ENCODE data around the gene CPT1A.

The CPT1A gene

DNA sequence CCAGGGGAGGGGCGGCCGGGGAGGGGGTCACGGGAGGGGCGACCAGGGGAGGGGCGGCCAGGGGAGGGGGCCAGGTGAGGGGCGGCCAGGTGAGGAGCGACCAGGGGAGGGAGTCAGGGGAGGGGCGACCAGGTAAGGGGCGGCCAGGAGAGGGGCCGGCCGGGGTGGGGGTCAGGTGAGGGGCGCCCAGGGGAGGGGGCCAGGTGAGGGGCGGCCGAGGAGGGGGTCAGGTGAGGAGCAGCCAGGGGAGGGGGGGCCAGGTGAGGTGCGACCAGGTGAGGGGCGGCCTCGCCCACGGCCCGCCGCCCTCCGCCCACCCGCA is 90.8 kb downstream of the CPT1A start:
- no peak for DNase-seq

DNA sequence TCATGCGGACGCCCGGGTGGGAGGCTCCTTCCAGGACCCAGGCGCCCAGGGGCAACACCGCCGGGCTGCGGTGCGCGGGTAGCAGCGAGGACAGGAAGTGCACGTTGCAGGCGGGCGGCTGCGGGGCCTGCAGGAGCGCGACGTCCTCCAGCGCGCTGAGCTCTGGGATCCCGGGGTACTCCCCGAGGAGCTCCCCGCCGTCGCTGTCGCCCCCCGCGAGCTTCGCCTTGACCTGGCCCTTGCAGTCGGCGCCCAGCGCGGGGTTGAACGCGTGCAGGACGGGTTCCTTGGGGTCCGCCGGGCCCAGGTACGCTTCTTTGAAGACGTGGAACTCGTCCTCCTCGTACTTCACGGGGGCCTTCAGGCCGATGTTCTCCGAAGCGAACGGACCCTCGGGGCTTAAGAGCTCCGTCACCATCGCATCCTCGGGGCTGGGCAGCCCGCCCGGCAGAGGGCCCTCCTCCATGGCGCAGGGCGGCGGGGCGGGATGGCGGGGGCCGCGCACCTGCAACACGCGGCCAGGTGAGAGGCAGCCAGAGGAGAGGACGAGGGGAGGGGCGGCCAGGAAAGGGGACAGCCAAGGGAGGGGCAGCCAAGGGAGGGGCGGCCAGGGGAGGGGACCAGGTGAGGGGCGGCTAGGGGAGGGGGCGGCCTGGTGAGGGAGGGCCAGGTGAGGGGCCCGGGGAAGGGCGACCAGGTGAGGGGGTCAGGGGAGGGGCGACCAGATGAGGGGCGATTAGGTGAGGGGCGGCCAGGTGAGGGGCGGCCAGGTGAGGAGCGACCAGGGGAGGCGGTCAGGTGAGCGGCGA is 91.3 kb downstream of the CPT1A start:
- DNase-seq = no peak

DNA sequence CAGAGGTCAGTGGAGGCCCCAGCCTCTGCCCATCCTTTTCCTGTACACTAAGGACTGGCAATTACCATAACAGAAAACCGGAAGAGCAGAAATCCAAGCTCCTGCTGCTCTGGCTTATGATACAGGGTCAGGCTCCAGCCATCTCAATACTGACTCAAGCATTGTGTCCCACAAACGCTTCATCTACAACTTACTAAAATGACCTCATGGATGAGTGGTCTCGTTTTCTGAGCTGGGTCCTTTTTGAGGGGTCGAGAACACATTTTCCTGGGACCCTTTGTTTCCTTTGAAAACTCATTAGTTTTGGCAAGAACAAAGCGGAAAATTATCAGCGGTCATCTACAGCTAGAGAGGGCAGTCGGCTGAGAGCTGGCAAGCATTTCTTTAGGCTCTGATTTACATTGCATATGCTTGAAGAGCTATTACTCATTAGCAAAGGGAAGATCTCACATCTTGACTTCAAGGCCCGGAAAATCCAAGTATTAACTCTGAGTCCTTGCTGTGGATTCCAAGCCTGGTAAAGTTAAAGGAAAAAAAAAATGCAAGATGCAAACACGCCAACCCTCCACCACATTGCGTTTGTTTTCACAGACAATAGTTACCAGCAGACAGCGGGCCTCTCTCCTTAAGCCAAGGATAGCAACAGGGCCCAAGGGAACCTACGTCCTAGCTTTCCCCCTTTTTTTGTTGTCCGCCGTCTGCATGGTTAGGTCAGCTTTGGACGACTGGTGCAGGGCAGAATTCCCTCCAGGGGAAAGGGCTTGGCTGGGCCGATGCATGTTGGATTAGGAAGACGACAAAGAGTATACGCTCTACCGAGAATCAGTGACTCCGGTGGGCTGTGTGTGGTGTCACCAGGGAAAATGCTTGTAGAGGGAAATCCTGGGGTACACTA is 92.2 kb downstream of the CPT1A start:
- DNase-seq = no peak

DNA sequence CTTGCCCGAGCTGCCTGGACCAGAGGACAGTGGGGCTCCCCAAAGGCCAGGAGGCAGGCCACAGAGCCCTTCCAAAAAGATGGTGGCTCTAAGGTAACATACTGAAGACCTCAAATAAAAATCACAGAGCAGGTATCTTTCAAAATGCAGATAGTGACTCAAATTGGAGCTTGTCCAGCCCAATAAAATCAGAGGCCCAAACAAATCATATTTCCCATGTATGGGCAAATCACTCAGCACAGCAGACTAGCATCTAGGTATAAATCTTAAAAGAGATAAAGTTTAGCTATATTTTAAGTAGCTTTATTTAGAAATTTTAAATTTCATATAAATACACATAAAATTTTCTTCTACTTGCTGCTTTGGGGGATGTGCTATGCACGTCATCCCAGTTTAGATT is 93.7 kb downstream of the CPT1A start:
- DNase-seq = no peak

DNA sequence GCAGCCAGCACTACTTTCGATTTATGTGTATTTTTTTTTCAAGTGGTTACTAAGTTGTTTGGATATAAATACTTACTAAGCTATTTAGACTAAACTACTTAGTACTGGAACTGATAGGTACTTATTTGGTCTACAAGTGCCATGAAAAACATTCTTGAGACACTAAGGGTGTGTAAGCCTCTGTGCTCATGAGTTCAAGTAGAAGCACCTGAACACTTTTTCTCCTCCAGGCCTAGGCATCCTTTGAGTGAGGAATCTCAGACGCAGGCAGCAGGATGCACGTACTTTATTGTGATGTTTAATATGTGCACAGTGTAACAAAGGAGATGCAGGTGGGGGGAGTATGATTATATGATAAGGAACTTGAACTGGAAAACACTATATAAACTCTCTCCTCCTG is 98.2 kb downstream of the CPT1A start:
- peak; percentile 94 for DNase-seq

DNA sequence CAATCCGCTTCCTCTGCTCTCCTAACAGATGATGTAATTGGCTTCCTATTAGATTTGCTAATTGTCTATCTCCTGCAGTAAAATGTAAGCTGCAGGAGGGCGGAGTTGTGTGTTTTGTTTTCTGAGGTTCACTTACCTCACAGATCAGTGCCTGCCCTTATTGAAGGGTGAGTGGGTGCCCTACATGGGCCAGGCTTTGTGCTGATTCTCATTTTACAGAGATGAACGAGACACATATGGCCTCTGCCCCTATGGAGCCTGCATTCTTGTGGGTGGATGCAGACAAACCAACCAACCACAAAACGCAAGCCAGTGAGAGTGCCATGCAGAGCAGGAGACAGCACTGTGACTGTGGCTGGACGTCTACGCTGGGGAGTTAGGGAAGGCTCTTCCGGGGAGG is 100.3 kb downstream of the CPT1A start:
- DNase-seq = no peak

DNA sequence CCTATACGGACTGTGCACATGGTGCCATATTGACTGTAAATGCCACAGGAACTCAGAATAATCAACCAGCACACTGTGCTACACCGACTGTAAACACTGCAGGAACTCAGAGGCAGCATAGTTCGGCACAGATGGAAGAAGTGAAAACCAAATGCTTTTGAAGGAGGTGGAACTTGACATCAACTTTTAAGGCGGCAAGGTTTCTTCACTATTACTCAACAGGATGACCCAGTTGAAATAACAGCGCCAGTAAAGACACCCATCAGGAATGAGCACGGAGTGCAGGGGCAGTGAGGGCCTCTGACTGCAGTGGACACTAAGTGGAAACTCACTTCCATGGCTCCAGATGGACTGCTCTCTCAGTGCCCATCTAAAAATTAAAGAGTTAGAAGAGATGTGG is 106.1 kb downstream of the CPT1A start:
- DNase-seq = no peak

DNA sequence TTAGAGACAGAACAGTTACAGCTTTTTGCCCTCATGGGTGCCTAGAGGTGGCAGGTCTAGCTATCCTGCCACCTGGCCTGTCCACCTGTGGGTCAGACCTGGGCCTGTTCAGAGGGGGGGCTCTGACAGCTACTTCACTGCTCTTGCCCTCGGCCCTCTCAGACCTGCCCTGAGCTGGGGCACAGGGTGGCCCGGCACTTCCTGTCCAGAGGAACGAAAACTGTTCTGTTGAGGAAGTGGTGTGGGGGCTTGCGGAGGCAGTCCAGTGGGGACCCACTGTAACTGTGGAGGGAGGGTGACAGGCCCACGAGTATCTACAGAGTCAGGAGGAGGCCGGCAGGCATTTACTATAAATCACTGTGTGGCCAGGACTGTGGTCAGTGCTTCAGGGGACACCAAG is 106.6 kb downstream of the CPT1A start:
- no peak for DNase-seq

DNA sequence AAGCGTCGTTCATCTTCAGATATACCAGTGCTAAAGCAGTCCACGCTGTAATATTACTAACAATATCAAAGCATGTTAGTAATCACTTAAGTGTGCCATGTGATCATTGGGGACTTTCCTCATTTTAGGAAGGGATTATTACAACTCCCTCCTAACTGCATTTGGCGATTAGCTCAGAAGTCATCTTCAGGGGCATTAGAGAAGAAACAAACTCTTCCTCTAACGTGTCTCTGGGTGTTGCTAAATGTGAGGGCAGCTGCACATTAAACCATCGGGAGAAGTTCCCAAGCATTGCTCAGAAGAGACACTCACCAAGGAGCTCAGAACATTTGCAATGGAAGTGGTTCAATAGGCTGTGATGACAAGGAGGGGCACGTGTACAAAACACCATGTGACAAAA is 107.6 kb downstream of the CPT1A start:
- DNase-seq = no peak

DNA sequence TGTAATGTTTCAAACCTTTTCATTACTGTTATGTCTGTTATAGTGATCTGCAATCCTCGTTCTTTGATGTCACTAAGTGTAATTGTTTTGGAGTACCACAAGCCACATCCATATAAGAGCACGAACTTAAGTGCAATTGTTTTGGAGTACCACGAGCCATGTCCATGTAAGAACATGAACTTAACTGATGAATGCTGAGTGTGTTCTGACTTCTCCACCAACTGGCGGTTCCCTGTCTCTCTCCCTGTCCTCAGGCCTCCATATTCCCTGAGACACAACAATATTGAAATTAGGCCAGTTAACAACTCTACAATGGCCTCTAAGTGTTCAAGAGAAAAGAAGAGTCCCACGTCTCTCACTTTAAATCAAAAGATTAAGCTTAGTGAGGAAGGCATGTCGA is 113.9 kb downstream of the CPT1A start:
- DNase-seq = no peak

DNA sequence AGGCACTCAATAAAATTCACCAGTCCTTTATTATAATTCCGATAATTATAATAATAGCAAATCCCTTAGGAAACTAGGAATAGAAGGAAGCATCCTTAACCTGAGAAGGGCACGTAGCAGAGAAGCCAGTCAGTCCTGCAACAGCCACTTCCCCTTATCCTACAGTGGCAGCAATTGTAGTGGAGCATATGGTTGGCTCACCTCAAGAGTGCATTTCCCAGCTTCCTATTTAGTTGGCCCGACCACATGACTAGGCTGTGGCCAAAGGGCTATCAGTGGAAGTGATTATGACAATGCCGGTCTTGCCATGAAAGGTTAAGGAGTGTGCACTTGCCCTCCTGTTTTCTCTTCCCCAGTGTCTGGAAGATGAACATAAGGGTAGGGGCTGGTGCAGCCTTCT is 117.4 kb downstream of the CPT1A start:
- DNase-seq = no peak

DNA sequence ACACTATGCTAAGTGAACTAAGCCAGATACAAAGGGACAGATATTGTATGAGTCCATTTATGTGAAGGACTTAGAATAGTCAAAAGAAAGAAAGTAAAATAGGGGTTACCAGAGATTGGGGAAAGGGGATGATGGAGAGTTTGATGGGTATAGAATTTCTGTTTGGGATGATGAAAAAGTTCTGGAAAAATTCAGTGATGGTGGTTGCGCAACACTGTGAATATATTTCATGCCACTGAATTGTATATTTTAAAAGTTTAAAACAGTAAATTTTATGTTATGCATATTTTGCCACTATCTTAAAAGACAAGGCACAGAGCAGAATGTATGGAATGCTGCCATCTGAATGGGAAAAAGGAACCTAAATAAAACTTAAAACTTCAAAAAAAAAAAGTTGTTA is 119.6 kb downstream of the CPT1A start:
- no peak for DNase-seq

DNA sequence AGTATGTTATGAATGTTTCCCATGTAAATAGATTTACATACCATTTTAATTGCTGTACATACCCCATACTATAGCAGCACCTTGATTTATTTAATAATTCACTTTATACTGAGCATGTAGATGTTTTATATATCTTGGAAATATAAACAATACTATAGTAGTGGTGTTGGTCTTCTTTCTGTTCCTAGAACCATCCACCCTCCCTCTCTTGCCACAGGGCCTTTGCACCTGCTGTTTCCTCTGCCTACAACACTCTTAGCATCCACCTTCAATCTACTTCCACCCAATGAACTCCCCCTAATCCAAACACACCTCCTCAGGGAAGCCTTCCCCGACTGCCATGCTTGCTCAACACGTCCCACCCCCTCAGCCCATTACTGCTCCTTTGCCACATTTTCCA is 120.6 kb downstream of the CPT1A start:
- no peak for DNase-seq

DNA sequence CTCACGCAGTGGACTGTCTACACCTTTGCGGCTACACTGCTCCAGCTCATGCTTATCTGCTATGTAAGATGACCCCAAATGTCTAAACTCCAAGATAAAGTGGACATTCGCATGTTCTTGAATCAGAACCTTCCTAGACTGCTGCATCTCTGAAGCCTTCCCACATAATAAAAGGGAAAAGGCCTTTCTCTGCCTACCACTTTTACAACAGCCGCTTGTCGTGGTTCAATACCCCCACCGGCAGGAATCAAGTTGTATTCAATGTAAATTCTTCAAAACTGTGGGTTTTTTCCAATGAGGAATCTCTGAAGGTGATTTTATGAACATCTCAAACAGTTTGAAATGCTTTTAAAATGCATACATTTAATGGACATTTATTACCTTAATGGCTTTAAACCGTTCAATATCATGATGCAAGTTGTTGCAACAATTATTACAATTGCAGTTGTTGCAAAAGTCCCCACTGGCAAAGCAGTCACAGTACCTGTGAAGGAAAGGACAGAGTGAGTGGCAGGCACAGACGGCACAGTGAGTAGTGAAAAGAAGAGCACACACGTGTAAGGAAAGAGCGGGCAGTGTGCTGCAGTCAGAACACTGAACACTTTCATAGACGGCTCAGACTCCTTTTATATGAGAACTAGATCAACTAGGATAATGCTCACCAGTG is 126.1 kb downstream of the CPT1A start:
- no peak for DNase-seq

DNA sequence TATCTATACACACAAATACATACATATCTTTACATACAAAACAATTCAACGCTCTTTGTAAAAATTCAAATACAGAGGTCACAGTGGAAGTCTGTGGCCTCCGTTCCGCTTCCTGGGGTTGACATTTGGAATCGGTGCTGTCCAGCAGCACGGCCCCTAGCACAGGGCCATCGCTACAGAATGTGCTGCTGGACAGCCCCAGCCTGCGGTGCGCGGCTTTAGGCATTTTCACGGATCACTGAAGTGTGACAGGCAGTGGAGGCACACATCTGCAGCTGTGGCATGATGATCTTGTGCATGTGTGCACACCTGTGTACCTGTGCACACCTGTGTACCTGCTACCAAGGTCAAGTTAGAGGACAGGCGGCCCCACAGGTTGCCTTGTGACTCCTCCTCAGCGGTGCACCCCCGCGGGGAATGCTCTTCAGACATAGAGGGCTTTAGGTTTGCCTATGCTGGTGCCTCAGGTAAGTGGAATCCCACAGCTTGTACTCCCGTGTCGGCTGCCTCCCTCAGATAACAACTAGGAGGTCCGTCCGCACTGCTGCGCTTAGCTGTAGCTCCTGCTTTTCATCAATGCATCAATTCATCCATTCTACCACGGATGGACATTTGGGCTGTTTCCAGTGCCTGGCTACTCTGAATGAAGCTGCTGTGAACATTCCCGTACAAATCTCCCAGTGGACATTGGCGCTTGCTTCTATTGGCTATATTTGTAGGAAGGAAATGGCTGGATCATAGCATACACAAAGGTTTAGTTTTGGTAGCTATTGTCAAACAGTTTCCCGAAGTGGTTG is 127.5 kb downstream of the CPT1A start:
- DNase-seq = no peak

DNA sequence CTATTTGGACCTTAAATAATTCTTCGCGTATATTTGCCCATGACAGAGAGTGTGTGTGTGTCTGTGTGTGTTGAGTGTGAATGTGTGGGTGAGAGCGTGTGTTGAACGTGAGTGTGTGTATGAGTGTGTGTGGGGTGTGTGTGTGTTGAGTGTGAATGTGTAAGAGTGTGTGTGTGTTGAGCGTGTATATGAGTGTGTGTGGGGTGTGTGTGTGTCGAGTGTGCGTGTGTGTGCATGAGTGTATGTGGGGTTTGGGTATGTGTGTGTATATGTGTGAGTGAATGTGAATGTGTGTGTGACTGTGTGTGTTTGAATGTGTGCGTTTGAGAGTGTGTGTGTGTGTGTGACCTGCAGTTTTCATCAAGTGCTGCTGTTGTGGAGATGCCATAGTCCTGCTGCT is 130.6 kb downstream of the CPT1A start:
- no peak for DNase-seq

DNA sequence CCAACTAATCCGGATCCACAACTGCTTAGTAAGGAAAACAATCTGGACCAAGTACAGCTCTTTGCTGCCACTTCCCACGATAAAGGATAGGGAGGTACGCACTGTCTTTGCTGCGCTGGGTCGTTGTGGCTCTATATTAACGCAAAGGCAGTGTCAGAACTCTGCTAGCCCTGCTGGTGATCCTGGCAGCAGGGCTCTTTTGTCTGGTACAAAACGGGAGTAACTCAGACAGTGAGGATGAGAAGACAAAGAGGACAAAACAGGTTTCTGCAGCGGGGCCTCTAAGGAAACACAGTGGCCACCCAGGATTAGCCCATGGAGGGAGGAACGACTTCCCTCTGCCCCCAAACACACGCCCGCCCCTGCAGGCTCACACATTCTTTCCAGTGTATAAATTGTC is 131.3 kb downstream of the CPT1A start:
- no peak for DNase-seq

DNA sequence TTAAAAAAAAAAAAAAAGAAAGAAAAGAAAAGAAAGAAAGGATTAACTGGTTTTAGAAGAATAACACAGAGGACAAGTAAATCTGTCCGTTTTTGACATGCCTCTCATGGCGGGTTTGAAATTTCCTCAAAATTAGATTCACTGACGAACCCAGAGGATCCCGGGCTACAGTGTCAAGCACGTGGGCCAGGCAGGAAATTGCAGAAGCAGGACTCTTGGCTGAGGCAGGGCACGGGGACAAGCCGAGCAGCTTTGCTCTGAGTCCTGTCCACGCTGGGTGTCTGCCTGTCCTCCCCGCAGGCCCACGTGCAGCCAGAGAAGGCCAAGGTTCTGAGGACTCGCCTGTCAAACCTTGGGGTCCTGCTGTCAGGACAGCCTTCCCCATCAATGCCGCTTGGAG is 132.7 kb downstream of the CPT1A start:
- DNase-seq = no peak

DNA sequence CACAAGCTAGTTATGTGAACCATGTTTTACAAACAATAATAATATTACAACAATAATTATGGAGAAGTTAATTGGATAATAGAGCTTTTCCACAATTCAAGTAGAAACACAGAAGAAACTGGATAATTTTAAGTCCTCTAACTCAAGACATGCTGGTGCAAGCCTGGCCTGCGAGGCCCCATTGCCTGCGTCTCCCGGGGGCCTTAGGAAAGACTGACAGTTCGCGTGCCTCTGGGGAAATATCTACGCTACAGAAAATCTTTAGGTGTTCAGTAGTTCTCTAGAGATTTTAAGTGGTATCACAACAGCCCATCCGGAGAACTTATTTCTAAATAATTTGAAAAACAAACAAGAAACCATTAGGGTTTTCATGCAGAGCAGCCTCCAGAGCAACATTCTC is 134.2 kb downstream of the CPT1A start:
- no peak for DNase-seq

DNA sequence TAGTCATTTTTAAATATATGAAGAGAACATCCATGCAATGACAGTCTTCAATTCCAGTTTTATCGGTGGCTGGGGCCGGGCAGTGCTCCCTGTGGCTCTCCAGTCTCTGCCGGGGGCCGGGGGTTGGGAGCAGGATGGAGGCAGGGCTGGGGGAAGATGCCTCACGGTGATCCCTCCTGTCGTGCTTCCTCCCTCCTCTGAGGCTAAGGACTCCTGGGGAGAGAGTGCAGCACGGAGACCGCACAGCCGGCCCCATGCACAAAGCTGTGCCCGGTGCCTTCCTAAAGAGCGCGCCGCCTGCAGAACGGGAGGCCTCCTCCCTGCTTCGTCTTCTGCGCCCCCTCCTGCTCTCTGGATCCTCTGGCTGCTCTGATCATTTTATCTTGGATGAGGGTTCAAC is 136.8 kb downstream of the CPT1A start:
- no peak for DNase-seq

Data from DMS79 treated with DMSO at 0.1 percent for 48 hours (cell line).